ENCODE results near the gene AKAP5. TPM values are rescaled to one million over a fixed set of nuclear protein-coding genes. Genes with fewer than 3 reads are reported as not detected.

AKAP5 gene
- total RNA-seq, 6 experiments from 2014 or later = 0.12 to 1.0 (median 0.30) TPM

GRCh38 chr14:64444984-64445845 lies 20.1 kb upstream of the AKAP5 start:
- H3K4me3 ChIP-seq = no peak overlapping the region
- no peak overlapping the region for H3K27ac ChIP-seq
- WGBS (ENCODE audit: insufficient coverage, low coverage, low lambda C conversion rate, missing lambda C conversion rate) = 72% methylated on average over 6 of the region's 7 CpGs
- H3K27me3 ChIP-seq = no peaks in the 10 kb centered on the region
- no peaks in the 10 kb centered on the region for H3K9me3 ChIP-seq
- no peaks in the 10 kb centered on the region for H3K4me1 ChIP-seq
- ATAC-seq = peak; percentile 31 to 57 (median 42)
- no peak for DNase-seq
- intact Hi-C loops (cut with DNase I) = no loop called here
- TF ChIP-seq POLR2A (IDR thresholded peaks at IDR 0.05) = peak; percentile 4
- TF ChIP-seq CTCF (IDR thresholded peaks at IDR 0.05) = no peak
- H3K36me3 ChIP-seq = peaks cover 0 to 100% (median 45%) of the 10 kb centered on the region in 4 donors

GRCh38 chr14:64447876-64448670 lies 17.2 kb upstream of the AKAP5 start:
- DNase-seq (no peak), ATAC-seq (no peak)
- H3K27me3 ChIP-seq = no peaks in the 10 kb centered on the region
- H3K4me1 ChIP-seq = no peaks in the 10 kb centered on the region
- intact Hi-C loops (cut with DNase I) = no loop called here
- H3K27ac ChIP-seq = no peak overlapping the region
- TF ChIP-seq CTCF (IDR thresholded peaks at IDR 0.05) (no peak), POLR2A (IDR thresholded peaks at IDR 0.05) (no peak)
- 87% methylated on average over 4 of the region's 5 CpGs for WGBS (ENCODE audit: insufficient coverage, low coverage, low lambda C conversion rate, missing lambda C conversion rate)
- peaks cover 0 to 100% (median 44%) of the 10 kb centered on the region in 4 donors for H3K36me3 ChIP-seq
- H3K9me3 ChIP-seq = no peaks in the 10 kb centered on the region
- no peak overlapping the region for H3K4me3 ChIP-seq

GRCh38 chr14:64450255-64450654 lies 15.0 kb upstream of the AKAP5 start:
- ATAC-seq (no peak), DNase-seq (no peak)
- H3K36me3 ChIP-seq = peaks cover 0 to 100% (median 48%) of the 10 kb centered on the region in 4 donors
- H3K27me3 ChIP-seq = no peaks in the 10 kb centered on the region
- TF ChIP-seq POLR2A (IDR thresholded peaks at IDR 0.05) (no peak), CTCF (IDR thresholded peaks at IDR 0.05) (no peak)
- no peaks in the 10 kb centered on the region for H3K4me1 ChIP-seq
- 83% methylated on average over 2 of the region's 2 CpGs for WGBS (ENCODE audit: insufficient coverage, low coverage, low lambda C conversion rate, missing lambda C conversion rate)
- H3K27ac ChIP-seq = no peak overlapping the region
- intact Hi-C loops (cut with DNase I) = no loop called here
- H3K4me3 ChIP-seq = no peak overlapping the region
- no peaks in the 10 kb centered on the region for H3K9me3 ChIP-seq

- Histone ChIP-seq H3K9me3 (no peaks in the 10 kb centered on the region), H3K36me3 (peaks cover 0 to 98% (median 43%) of the 10 kb centered on the region in 4 donors), H3K4me3 (no peak overlapping the region), H3K27me3 (no peaks in the 10 kb centered on the region), H3K4me1 (no peaks in the 10 kb centered on the region), H3K27ac (no peak overlapping the region)
- WGBS (ENCODE audit: insufficient coverage, low coverage, low lambda C conversion rate, missing lambda C conversion rate) = 87% methylated on average over 10 of the region's 10 CpGs
- ATAC-seq (peak in 3 of 4 donors; percentile 23 to 36 (median 24)), DNase-seq (no peak)
- no peak for TF ChIP-seq CTCF (IDR thresholded peaks at IDR 0.05)
- no peak for TF ChIP-seq POLR2A (IDR thresholded peaks at IDR 0.05)
- intact Hi-C loops (cut with DNase I) = no loop called here
Measured at GRCh38 chr14:64454671-64455070, 10.6 kb upstream of the AKAP5 start.
